Nephron (organoid): ENCODE data around the gene TRPM2.

Source experiments
- H3K27ac Mint-ChIP-seq, 3 experiments: 2 replicates each; pipeline ENCODE4 v1.8.0; 2020; ENCODE audit warnings: mixed read lengths in 3 of 3, mild to moderate bottlenecking in 2 of 3, moderate library complexity in 1 of 3
- H3K27me3 Mint-ChIP-seq: 2 replicates; pipeline ENCODE4 v1.8.0; 2021; ENCODE audit warnings: low read depth, mild to moderate bottlenecking, moderate library complexity, mixed read lengths
- H3K36me3 Mint-ChIP-seq: 2 replicates; pipeline ENCODE4 v1.8.0; 2020; ENCODE audit warnings: low read depth, mixed read lengths
- H3K4me1 Mint-ChIP-seq: 2 replicates; pipeline ENCODE4 v1.8.0; 2020; ENCODE audit warnings: mixed read lengths
- H3K4me3 Mint-ChIP-seq, 3 experiments: 2 replicates each; pipeline ENCODE4 v1.8.0; 2020; ENCODE audit warnings: mild to moderate bottlenecking in 3 of 3, mixed read lengths in 3 of 3, moderate library complexity in 2 of 3
- H3K9me3 Mint-ChIP-seq: 2 replicates; pipeline ENCODE4 v1.8.0; 2020; ENCODE audit warnings: mixed read lengths
- TF ChIP-seq, protein P1 (sequence below), 3 experiments: fragments of 200-600 bp; sonication (generic); IDR thresholded peaks; one replicate each; pipeline ENCODE4 v1.5.0; 2021; ENCODE audit warnings: antibody characterized with exemption in 3 of 3; ENCODE audit not compliant: unreplicated experiment in 3 of 3

TRPM2 gene

DNA sequence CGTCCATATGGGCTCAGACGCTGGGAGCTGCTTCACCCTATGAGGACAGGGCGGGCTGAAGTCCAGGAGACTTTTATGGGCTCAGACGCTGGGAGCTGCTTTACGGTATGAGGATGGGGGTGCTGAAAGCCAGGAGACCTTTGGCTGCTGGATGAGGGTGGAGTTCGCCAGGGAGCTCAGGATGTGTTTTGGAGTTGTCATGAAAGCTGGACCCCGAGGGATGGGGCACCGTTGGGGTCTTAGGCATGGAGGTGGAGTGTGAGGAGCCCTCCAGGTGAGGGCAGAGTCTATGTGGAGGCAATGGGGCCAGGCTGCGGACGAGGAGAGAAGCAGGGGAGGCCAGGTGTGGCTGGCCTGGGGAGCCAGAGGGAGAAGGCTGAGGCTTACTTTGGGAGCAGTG, 27.5 kb downstream of the TRPM2 start:
- Mint-ChIP-seq H3K36me3 (no peaks in the 10 kb centered on the region), H3K27ac (no peak overlapping the region), H3K9me3 (peaks cover 22% of the 10 kb centered on the region), H3K4me3 (no peak overlapping the region), H3K4me1 (no peaks in the 10 kb centered on the region), H3K27me3 (peaks cover 25% of the 10 kb centered on the region)
- TF ChIP-seq, protein P1, sequence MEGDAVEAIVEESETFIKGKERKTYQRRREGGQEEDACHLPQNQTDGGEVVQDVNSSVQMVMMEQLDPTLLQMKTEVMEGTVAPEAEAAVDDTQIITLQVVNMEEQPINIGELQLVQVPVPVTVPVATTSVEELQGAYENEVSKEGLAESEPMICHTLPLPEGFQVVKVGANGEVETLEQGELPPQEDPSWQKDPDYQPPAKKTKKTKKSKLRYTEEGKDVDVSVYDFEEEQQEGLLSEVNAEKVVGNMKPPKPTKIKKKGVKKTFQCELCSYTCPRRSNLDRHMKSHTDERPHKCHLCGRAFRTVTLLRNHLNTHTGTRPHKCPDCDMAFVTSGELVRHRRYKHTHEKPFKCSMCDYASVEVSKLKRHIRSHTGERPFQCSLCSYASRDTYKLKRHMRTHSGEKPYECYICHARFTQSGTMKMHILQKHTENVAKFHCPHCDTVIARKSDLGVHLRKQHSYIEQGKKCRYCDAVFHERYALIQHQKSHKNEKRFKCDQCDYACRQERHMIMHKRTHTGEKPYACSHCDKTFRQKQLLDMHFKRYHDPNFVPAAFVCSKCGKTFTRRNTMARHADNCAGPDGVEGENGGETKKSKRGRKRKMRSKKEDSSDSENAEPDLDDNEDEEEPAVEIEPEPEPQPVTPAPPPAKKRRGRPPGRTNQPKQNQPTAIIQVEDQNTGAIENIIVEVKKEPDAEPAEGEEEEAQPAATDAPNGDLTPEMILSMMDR (IDR thresholded peaks at IDR 0.05; ENCODE audit: unreplicated experiment in 3 of 3): no peak

DNA sequence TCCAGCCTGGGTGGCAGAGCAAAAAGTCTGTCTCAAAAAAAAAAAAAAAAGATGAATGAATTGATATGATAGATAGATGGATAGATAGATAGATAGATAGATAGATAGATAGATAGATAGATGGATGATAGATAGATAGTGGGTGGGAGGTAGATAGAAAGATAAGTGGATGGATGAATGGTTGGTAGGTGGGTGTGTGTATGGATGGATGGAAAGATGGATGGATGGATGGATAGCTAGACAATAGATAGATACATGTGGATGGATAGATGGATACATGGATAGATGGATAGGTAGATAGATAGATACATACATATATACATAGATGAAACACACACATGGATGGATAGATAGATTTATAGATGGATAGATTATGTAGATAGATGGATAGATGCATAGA, 28.5 kb downstream of the TRPM2 start:
- Mint-ChIP-seq H3K27me3 (peaks cover 15% of the 10 kb centered on the region), H3K4me3 (no peak overlapping the region), H3K27ac (no peak overlapping the region), H3K4me1 (no peaks in the 10 kb centered on the region), H3K9me3 (peaks cover 26% of the 10 kb centered on the region), H3K36me3 (no peaks in the 10 kb centered on the region)
- TF ChIP-seq, protein P1 (IDR thresholded peaks at IDR 0.05; ENCODE audit: unreplicated experiment in 3 of 3): no peak

DNA sequence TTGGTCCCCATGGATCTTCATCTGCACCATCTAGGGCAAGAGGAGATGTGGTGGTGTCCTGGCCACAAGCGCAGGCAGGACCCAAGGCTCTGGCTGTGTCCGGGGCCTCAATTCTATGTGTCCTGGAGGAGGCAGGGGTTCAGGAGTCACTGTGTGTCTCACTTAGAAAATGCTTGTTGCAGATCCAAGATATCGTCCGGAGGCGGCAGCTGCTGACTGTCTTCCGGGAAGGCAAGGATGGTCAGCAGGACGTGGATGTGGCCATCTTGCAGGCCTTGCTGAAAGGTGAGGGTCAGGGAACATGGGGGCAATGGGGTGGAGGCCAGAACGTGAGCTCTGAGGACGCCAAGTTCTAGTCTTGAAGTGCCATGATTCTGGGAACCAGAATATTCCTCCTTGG, 29.1 kb downstream of the TRPM2 start:
- no peaks in the 10 kb centered on the region for H3K36me3 Mint-ChIP-seq
- H3K4me1 Mint-ChIP-seq: no peaks in the 10 kb centered on the region
- no peak overlapping the region for H3K27ac Mint-ChIP-seq
- peaks cover 29% of the 10 kb centered on the region for H3K9me3 Mint-ChIP-seq
- H3K4me3 Mint-ChIP-seq: no peak overlapping the region
- TF ChIP-seq, protein P1 (IDR thresholded peaks at IDR 0.05; ENCODE audit: unreplicated experiment in 3 of 3): no peak
- H3K27me3 Mint-ChIP-seq: peaks cover 12% of the 10 kb centered on the region

DNA sequence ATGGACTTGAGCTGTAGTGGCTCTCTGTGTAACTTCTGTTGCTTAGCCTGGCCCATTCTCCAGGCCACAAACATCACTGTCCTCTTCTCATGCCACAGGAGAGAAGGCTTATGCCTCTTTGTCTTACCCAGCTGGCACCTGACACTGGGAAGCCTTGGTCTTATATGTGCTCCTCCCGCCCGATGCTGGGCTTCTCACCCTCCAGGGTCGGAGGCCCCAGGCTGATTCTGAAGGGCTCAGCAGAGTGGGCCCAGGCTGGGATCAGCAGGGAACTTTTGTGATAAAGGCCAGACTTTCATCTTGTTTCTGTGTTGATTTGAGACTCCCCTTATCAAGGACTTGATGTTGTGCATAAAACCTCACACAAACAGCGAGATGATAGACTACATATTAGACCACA, 29.8 kb downstream of the TRPM2 start:
- TF ChIP-seq, protein P1 (IDR thresholded peaks at IDR 0.05; ENCODE audit: unreplicated experiment in 3 of 3): no peak
- Mint-ChIP-seq H3K36me3 (no peaks in the 10 kb centered on the region), H3K4me3 (no peak overlapping the region), H3K27ac (no peak overlapping the region), H3K9me3 (peaks cover 31% of the 10 kb centered on the region), H3K27me3 (peaks cover 8% of the 10 kb centered on the region), H3K4me1 (no peaks in the 10 kb centered on the region)

DNA sequence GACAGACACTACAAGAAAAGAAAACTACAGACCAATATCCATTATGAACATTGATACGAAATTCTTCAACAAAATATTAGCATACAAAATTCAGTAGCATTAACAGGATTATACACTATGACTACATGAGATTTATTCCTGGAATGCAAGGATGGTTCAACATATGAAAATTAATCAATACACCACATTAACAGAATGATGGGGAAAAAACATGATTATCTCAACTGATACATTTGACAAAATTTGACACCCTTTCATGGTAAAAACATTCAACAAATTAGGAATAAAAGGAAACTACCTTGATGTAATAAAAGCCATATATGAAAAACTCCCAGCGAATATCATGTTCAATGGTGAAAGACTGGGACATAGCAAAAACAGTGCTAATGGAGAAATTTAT, 31.5 kb downstream of the TRPM2 start:
- TF ChIP-seq, protein P1 (IDR thresholded peaks at IDR 0.05; ENCODE audit: unreplicated experiment in 3 of 3): no peak
- Mint-ChIP-seq H3K4me1 (no peaks in the 10 kb centered on the region), H3K36me3 (no peaks in the 10 kb centered on the region), H3K27ac (no peak overlapping the region), H3K27me3 (peaks cover 8% of the 10 kb centered on the region), H3K9me3 (peaks cover 35% of the 10 kb centered on the region), H3K4me3 (no peak overlapping the region)

DNA sequence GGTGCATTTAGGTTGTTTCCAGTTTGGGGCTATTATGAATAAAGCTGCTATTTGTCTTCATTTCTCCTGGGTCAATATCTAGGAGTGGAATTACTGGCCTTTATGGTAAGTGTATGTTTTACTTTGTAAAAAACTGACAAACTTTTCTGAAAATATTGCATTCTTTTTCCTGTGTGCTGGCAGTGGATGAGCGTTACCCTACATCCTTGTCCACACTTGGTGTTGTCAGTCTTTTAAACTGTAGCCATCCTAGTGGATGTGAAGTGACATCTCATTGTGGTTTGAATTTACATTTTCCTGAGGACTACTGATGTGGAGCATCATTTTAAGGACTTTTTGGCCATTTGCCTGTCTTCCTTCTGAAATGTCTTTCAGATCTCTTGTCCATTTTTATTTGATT, 35.9 kb downstream of the TRPM2 start:
- H3K9me3 Mint-ChIP-seq: peaks cover 28% of the 10 kb centered on the region
- TF ChIP-seq, protein P1 (IDR thresholded peaks at IDR 0.05; ENCODE audit: unreplicated experiment in 3 of 3): no peak
- no peaks in the 10 kb centered on the region for H3K27me3 Mint-ChIP-seq

More for the DNA sequence above, 35.9 kb downstream of the TRPM2 start:
- H3K4me3 Mint-ChIP-seq: no peak overlapping the region
- H3K36me3 Mint-ChIP-seq: no peaks in the 10 kb centered on the region
- no peaks in the 10 kb centered on the region for H3K4me1 Mint-ChIP-seq
- no peak overlapping the region for H3K27ac Mint-ChIP-seq
